Subcutaneous adipose tissue (tissue), 4 donors: Measurements from ENCODE around the gene EIF4EBP3. TPM values are rescaled to one million over a fixed set of nuclear protein-coding genes. Genes with fewer than 3 reads are reported as not detected.

Experiments used
- CTCF ChIP-seq: fragments of 450-650 bp; IDR thresholded peaks from one replicate; pipeline ENCODE4 v1.5.1; 2016; ENCODE audit warnings: low read depth, mild to moderate bottlenecking, control low read depth, antibody characterized with exemption, moderate library complexity
- total RNA-seq, 4 donors: library from RNA; depleted of rRNA; stranded (reverse); fragments of >200 nt; gene quantifications; one replicate each; pipeline ENCODE4 v1.1.0, GENCODE V29; 2016

Gene EIF4EBP3
- total RNA-seq, 4 donors from 2014 or later, result 24.9 to 36.2 (median 27.9) TPM

GRCh38 chr5:140568443-140569063 is 21.1 kb downstream of the EIF4EBP3 start:
- TF ChIP-seq CTCF, result no peak

GRCh38 chr5:140569197-140569596 is 21.7 kb downstream of the EIF4EBP3 start:
- no peak for TF ChIP-seq CTCF

GRCh38 chr5:140570058-140570457 is 22.6 kb downstream of the EIF4EBP3 start:
- no peak for TF ChIP-seq CTCF

GRCh38 chr5:140570488-140570887 is 23.0 kb downstream of the EIF4EBP3 start:
- no peak for TF ChIP-seq CTCF

DNA sequence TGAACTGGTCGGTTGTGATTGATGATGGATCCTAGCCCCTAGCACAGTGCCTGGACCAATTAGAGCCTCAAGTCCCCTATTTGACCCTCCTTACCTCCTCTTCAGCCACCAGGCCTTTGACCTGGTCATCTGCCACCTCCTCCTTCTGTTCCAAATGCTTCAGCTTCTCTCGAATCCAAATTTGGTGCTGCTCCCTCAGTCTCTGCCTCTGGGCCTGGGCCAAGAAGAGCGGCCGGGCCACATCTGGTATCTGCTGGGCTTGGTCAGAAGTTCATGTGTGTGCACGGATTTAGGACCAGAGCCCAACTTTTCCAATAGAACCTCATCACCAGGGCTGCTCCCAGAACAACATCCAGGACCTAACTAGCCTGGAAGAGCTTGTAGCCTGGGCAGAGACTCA is 23.6 kb downstream of the EIF4EBP3 start:
- TF ChIP-seq CTCF, result no peak

GRCh38 chr5:140573683-140574082 is 26.2 kb downstream of the EIF4EBP3 start:
- TF ChIP-seq CTCF, result no peak

DNA sequence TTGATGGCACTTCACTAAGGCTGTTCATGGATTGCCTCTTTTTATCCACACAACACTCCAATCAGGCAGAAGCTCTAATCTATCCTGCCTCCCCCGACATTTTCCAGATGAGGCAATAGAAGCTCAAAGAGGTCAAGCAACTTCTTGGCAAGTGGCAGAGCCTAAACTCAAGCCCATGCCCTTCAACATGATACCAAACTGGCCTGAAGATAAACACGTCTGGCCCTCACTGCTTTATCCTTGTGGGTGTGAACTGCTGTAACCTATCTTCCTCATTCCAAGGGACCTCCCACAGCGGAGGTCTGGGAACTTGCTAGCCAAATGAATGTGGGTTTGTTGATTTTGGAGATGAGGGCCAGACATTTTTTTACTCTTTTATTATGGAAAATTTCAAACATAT is 26.7 kb downstream of the EIF4EBP3 start:
- TF ChIP-seq CTCF, result no peak
